Measurements from ENCODE around the gene TUFM.

The TUFM gene

GRCh38 chr16:28846933-28847273 is 755 bp upstream of the TUFM start:
- ATAC-seq = peak; percentile 34

GRCh38 chr16:28845761-28846079 is 428 bp downstream of the TUFM start:
- ATAC-seq = peak; percentile 0; the same call in 2 of the 3 replicates
- TF ChIP-seq PPARA (CRISPR knock-in tag; IDR thresholded peaks at IDR 0.05; ENCODE audit: borderline replicate concordance) (no peak), ZFP3 (CRISPR knock-in tag; IDR thresholded peaks at IDR 0.05) (no peak), CREB5 (CRISPR knock-in tag; IDR thresholded peaks at IDR 0.05; ENCODE audit: low read depth) (no peak), PATZ1 (CRISPR knock-in tag; IDR thresholded peaks at IDR 0.05; ENCODE audit: borderline replicate concordance) (no peak), CSRNP3 (CRISPR knock-in tag; IDR thresholded peaks at IDR 0.05) (no peak), ZNF70 (CRISPR knock-in tag; IDR thresholded peaks at IDR 0.05) (no peak), POU6F1 (CRISPR knock-in tag; IDR thresholded peaks at IDR 0.05; ENCODE audit: borderline replicate concordance, low read depth) (no peak), CSDC2 (CRISPR knock-in tag; IDR thresholded peaks at IDR 0.05) (no peak), ZNF8 (CRISPR knock-in tag; IDR thresholded peaks at IDR 0.05) (no peak), ISL1 (CRISPR knock-in tag; IDR thresholded peaks at IDR 0.05) (no peak), TOX (CRISPR knock-in tag; IDR thresholded peaks at IDR 0.05; ENCODE audit: borderline replicate concordance) (no peak), TCF4 (CRISPR knock-in tag; IDR thresholded peaks at IDR 0.05; ENCODE audit: borderline replicate concordance) (no peak), ARNTL (CRISPR knock-in tag; IDR thresholded peaks at IDR 0.05; ENCODE audit: borderline replicate concordance, low read depth) (no peak), GLIS3 (CRISPR knock-in tag; IDR thresholded peaks at IDR 0.05) (no peak)

More at GRCh38 chr16:28846933-28847273, 755 bp upstream of the TUFM start:
- TF ChIP-seq PPARA (CRISPR knock-in tag; IDR thresholded peaks at IDR 0.05; ENCODE audit: borderline replicate concordance) = no peak
- no peak for TF ChIP-seq ZNF70 (CRISPR knock-in tag; IDR thresholded peaks at IDR 0.05)
- TF ChIP-seq GLIS3 (CRISPR knock-in tag; IDR thresholded peaks at IDR 0.05) = no peak
- TF ChIP-seq POU6F1 (CRISPR knock-in tag; IDR thresholded peaks at IDR 0.05; ENCODE audit: borderline replicate concordance, low read depth) = no peak
- no peak for TF ChIP-seq RARB (CRISPR knock-in tag; IDR thresholded peaks at IDR 0.05)
- TF ChIP-seq ARNTL (CRISPR knock-in tag; IDR thresholded peaks at IDR 0.05; ENCODE audit: borderline replicate concordance, low read depth) = no peak
- no peak for TF ChIP-seq PATZ1 (CRISPR knock-in tag; IDR thresholded peaks at IDR 0.05; ENCODE audit: borderline replicate concordance)
- no peak for TF ChIP-seq TSHZ2 (CRISPR knock-in tag; IDR thresholded peaks at IDR 0.05)
- no peak for TF ChIP-seq ZNF8 (CRISPR knock-in tag; IDR thresholded peaks at IDR 0.05)
- no peak for TF ChIP-seq CSDC2 (CRISPR knock-in tag; IDR thresholded peaks at IDR 0.05)
- TF ChIP-seq SNAI2 (CRISPR knock-in tag; IDR thresholded peaks at IDR 0.05) = no peak
- TF ChIP-seq ZFP30 (CRISPR knock-in tag; IDR thresholded peaks at IDR 0.05) = no peak
- TF ChIP-seq ZNF565 (CRISPR knock-in tag; conservative IDR thresholded peaks at IDR 0.05; ENCODE audit: low read depth) = no peak
- TF ChIP-seq ZC3H10 (CRISPR knock-in tag; IDR thresholded peaks at IDR 0.05) = no peak
- TF ChIP-seq TCF4 (CRISPR knock-in tag; IDR thresholded peaks at IDR 0.05; ENCODE audit: borderline replicate concordance) = no peak
- TF ChIP-seq ISL1 (CRISPR knock-in tag; IDR thresholded peaks at IDR 0.05) = no peak
- no peak for TF ChIP-seq BACH2 (CRISPR knock-in tag; IDR thresholded peaks at IDR 0.05; ENCODE audit: borderline replicate concordance)
- TF ChIP-seq OSR1 (CRISPR knock-in tag; IDR thresholded peaks at IDR 0.05) = no peak
- TF ChIP-seq ESRRG (CRISPR knock-in tag; IDR thresholded peaks at IDR 0.05) = no peak

All from SK-N-SH treated with all-trans-retinoic acid at 6 μM for 48 hours (cell line).